ENCODE measurements around the gene ZNF292. TPM values are rescaled to one million over a fixed set of nuclear protein-coding genes. Genes with fewer than 3 reads are reported as not detected.
"Not testable (repeated sequence)": the region's sequence is repeated elsewhere in the genome, so short reads cannot be mapped to it uniquely, and the experiment has no call there.

Gene ZNF292
- total and polyA plus RNA-seq, 7 experiments from 2014 or later = 27.4 to 87.5 (median 72.4) TPM

GRCh38 chr6:87291883-87292282 lies 136.5 kb downstream of the ZNF292 start:
- H3K27me3 Mint-ChIP-seq = peaks cover 14 to 51% (median 30%) of the 10 kb centered on the region in 5 donors
- no peaks in the 10 kb centered on the region for H3K27me3 ChIP-seq (ENCODE audit: control insufficient read depth in 2 of 2, insufficient read depth in 2 of 2, low read length in 2 of 2)
- no peaks in the 10 kb centered on the region for H3K9me3 Mint-ChIP-seq
- H3K36me3 ChIP-seq (ENCODE audit: control insufficient read depth in 2 of 3, insufficient read depth in 3 of 3, low read length in 3 of 3) = no peaks in the 10 kb centered on the region
- DNase-seq = no peak
- intact Hi-C loops (cut with micrococcal nuclease) = no loop called here
- H3K27ac ChIP-seq (ENCODE audit: low read depth, low read length) = no peak overlapping the region
- no peak overlapping the region for H3K4me3 ChIP-seq (ENCODE audit: low read length)
- H3K27ac Mint-ChIP-seq = no peak overlapping the region
- H3K9me3 ChIP-seq (ENCODE audit: control insufficient read depth in 2 of 3, low read length in 3 of 3) = no peaks in the 10 kb centered on the region
- no peaks in the 10 kb centered on the region for H3K4me1 ChIP-seq (ENCODE audit: control insufficient read depth in 2 of 2, insufficient read depth in 2 of 2, low read length in 2 of 2)
- H3K4me1 Mint-ChIP-seq = no peaks in the 10 kb centered on the region
- ChIA-PET POLR2A (interaction anchor here (0.8 kb wide), 1 partner anchor 15 kb away, joined by 3 read pairs; no protein-coding TSS in a partner anchor), CTCF (interaction anchor here (0.8 kb wide), 1 partner anchor 1588 kb away, joined by 5 read pairs; no protein-coding TSS in a partner anchor)
- H3K36me3 Mint-ChIP-seq = peaks cover 0 to 3% (median 0%) of the 10 kb centered on the region in 5 donors
- no peak for ATAC-seq
- no peak overlapping the region for H3K4me3 Mint-ChIP-seq

GRCh38 chr6:87293526-87293925 lies 138.2 kb downstream of the ZNF292 start:
- Mint-ChIP-seq H3K36me3 (peaks cover 0 to 3% (median 0%) of the 10 kb centered on the region in 5 donors), H3K27me3 (peaks cover 21 to 54% (median 35%) of the 10 kb centered on the region in 5 donors), H3K4me1 (no peaks in the 10 kb centered on the region), H3K4me3 (no peak overlapping the region), H3K27ac (no peak overlapping the region), H3K9me3 (peaks cover 0 to 2% (median 0%) of the 10 kb centered on the region in 11 donors)
- H3K4me3 ChIP-seq (ENCODE audit: low read length) = no peak overlapping the region
- no peak for DNase-seq
- no peak for ATAC-seq
- intact Hi-C loops (cut with micrococcal nuclease) = no loop called here
- no peaks in the 10 kb centered on the region for H3K9me3 ChIP-seq (ENCODE audit: control insufficient read depth in 2 of 3, low read length in 3 of 3)
- H3K4me1 ChIP-seq (ENCODE audit: control insufficient read depth in 2 of 2, insufficient read depth in 2 of 2, low read length in 2 of 2) = no peaks in the 10 kb centered on the region
- no peak overlapping the region for H3K27ac ChIP-seq (ENCODE audit: low read depth, low read length)
- POLR2A ChIA-PET = interaction anchor here (0.6 kb wide), 1 partner anchor 116 kb away, joined by 5 read pairs; no protein-coding TSS in a partner anchor
- H3K27me3 ChIP-seq (ENCODE audit: control insufficient read depth in 2 of 2, insufficient read depth in 2 of 2, low read length in 2 of 2) = no peaks in the 10 kb centered on the region
- H3K36me3 ChIP-seq (ENCODE audit: control insufficient read depth in 2 of 3, insufficient read depth in 3 of 3, low read length in 3 of 3) = no peaks in the 10 kb centered on the region
- CTCF ChIA-PET = no interaction called here

- Histone ChIP-seq H3K4me1 (ENCODE audit: control insufficient read depth in 2 of 2, insufficient read depth in 2 of 2, low read length in 2 of 2) (no peaks in the 10 kb centered on the region), H3K9me3 (ENCODE audit: control insufficient read depth in 2 of 3, low read length in 3 of 3) (no peaks in the 10 kb centered on the region), H3K27ac (ENCODE audit: low read depth, low read length) (no peak overlapping the region), H3K27me3 (ENCODE audit: control insufficient read depth in 2 of 2, insufficient read depth in 2 of 2, low read length in 2 of 2) (no peaks in the 10 kb centered on the region), H3K4me3 (ENCODE audit: low read length) (no peak overlapping the region), H3K36me3 (ENCODE audit: control insufficient read depth in 2 of 3, insufficient read depth in 3 of 3, low read length in 3 of 3) (no peaks in the 10 kb centered on the region)
- ChIA-PET CTCF (no interaction called here), POLR2A (no interaction called here)
- intact Hi-C loops (cut with micrococcal nuclease) = no loop called here
- Mint-ChIP-seq H3K36me3 (peaks cover 0 to 8% (median 0%) of the 10 kb centered on the region in 5 donors), H3K27ac (no peak overlapping the region), H3K4me1 (no peaks in the 10 kb centered on the region), H3K4me3 (no peak overlapping the region), H3K9me3 (peaks cover 0 to 5% (median 2%) of the 10 kb centered on the region in 11 donors), H3K27me3 (peaks cover 29 to 61% (median 41%) of the 10 kb centered on the region in 5 donors)
- DNase-seq = no peak
- no peak for ATAC-seq
These were observed 141.8 kb downstream of the ZNF292 start for GRCh38 chr6:87297119-87297518.

- H3K27ac ChIP-seq (ENCODE audit: low read depth, low read length); H3K27ac Mint-ChIP-seq; ATAC-seq; CTCF ChIA-PET; H3K4me3 Mint-ChIP-seq; H3K9me3 ChIP-seq (ENCODE audit: control insufficient read depth in 2 of 3, low read length in 3 of 3); DNase-seq; H3K4me1 ChIP-seq (ENCODE audit: control insufficient read depth in 2 of 2, insufficient read depth in 2 of 2, low read length in 2 of 2); H3K4me1 Mint-ChIP-seq; POLR2A ChIA-PET; intact Hi-C loops (cut with micrococcal nuclease); H3K36me3 ChIP-seq (ENCODE audit: control insufficient read depth in 2 of 3, insufficient read depth in 3 of 3, low read length in 3 of 3); H3K4me3 ChIP-seq (ENCODE audit: low read length); H3K36me3 Mint-ChIP-seq; H3K27me3 ChIP-seq (ENCODE audit: control insufficient read depth in 2 of 2, insufficient read depth in 2 of 2, low read length in 2 of 2): not testable (repeated sequence)
- peaks cover 0 to 26% (median 7%) of the 10 kb centered on the region in 11 donors for H3K9me3 Mint-ChIP-seq
- H3K27me3 Mint-ChIP-seq = peaks cover 23 to 50% (median 33%) of the 10 kb centered on the region in 5 donors
These were observed 145.9 kb downstream of the ZNF292 start for GRCh38 chr6:87301277-87301676.

- no peak overlapping the region for H3K27ac Mint-ChIP-seq
- H3K27me3 Mint-ChIP-seq = peaks cover 12 to 33% (median 13%) of the 10 kb centered on the region in 5 donors
- no peaks in the 10 kb centered on the region for H3K9me3 ChIP-seq (ENCODE audit: control insufficient read depth in 2 of 3, low read length in 3 of 3)
- no peaks in the 10 kb centered on the region for H3K4me1 ChIP-seq (ENCODE audit: control insufficient read depth in 2 of 2, insufficient read depth in 2 of 2, low read length in 2 of 2)
- DNase-seq = no peak
- peaks cover 0 to 21% (median 3%) of the 10 kb centered on the region in 11 donors for H3K9me3 Mint-ChIP-seq
- no peak overlapping the region for H3K4me3 Mint-ChIP-seq
- ChIA-PET POLR2A (no interaction called here), CTCF (no interaction called here)
- H3K36me3 ChIP-seq (ENCODE audit: control insufficient read depth in 2 of 3, insufficient read depth in 3 of 3, low read length in 3 of 3) = no peaks in the 10 kb centered on the region
- no peak overlapping the region for H3K4me3 ChIP-seq (ENCODE audit: low read length)
- no peak for ATAC-seq
- no peaks in the 10 kb centered on the region for H3K4me1 Mint-ChIP-seq
- intact Hi-C loops (cut with micrococcal nuclease) = no loop called here
- H3K27ac ChIP-seq (ENCODE audit: low read depth, low read length) = no peak overlapping the region
- no peaks in the 10 kb centered on the region for H3K27me3 ChIP-seq (ENCODE audit: control insufficient read depth in 2 of 2, insufficient read depth in 2 of 2, low read length in 2 of 2)
- H3K36me3 Mint-ChIP-seq = no peaks in the 10 kb centered on the region
These were observed 153.6 kb downstream of the ZNF292 start for GRCh38 chr6:87308970-87309369.

GRCh38 chr6:87312860-87313259 lies 157.5 kb downstream of the ZNF292 start:
- CTCF ChIA-PET = no interaction called here
- Histone ChIP-seq H3K27me3 (ENCODE audit: control insufficient read depth in 2 of 2, insufficient read depth in 2 of 2, low read length in 2 of 2) (no peaks in the 10 kb centered on the region), H3K9me3 (ENCODE audit: control insufficient read depth in 2 of 3, low read length in 3 of 3) (no peaks in the 10 kb centered on the region), H3K27ac (ENCODE audit: low read depth, low read length) (no peak overlapping the region), H3K36me3 (ENCODE audit: control insufficient read depth in 2 of 3, insufficient read depth in 3 of 3, low read length in 3 of 3) (no peaks in the 10 kb centered on the region), H3K4me1 (ENCODE audit: control insufficient read depth in 2 of 2, insufficient read depth in 2 of 2, low read length in 2 of 2) (no peaks in the 10 kb centered on the region), H3K4me3 (ENCODE audit: low read length) (no peak overlapping the region)
- POLR2A ChIA-PET = interaction anchor here (0.5 kb wide), 1 partner anchor 1027 kb away, joined by 3 read pairs; no protein-coding TSS in a partner anchor
- no peak overlapping the region for H3K4me3 Mint-ChIP-seq
- no peak overlapping the region for H3K27ac Mint-ChIP-seq
- ATAC-seq = no peak
- no peak for DNase-seq
- H3K9me3 Mint-ChIP-seq = peaks cover 0 to 2% (median 0%) of the 10 kb centered on the region in 11 donors
- H3K36me3 Mint-ChIP-seq = no peaks in the 10 kb centered on the region
- H3K27me3 Mint-ChIP-seq = peaks cover 32 to 43% (median 36%) of the 10 kb centered on the region in 5 donors
- intact Hi-C loops (cut with micrococcal nuclease) = no loop called here
- H3K4me1 Mint-ChIP-seq = no peaks in the 10 kb centered on the region

Measured in naive thymus-derived CD4-positive, alpha-beta T cell (primary cell).